Fibroblast of the conjunctiva (primary cell): ENCODE data around the gene TOM1L2.
A peak's percentile ranks its signal among the peaks of the same experiment; 100 is the strongest.
"Not testable (repeated sequence)": the region's sequence is repeated elsewhere in the genome, so short reads cannot be mapped to it uniquely, and the experiment has no call there.

Experiments
- DNase-seq: peaks from one replicate; pipeline ENCODE4 v3.0.0-alpha.2; 2010; ENCODE audit warnings: low read depth

Gene TOM1L2

DNA sequence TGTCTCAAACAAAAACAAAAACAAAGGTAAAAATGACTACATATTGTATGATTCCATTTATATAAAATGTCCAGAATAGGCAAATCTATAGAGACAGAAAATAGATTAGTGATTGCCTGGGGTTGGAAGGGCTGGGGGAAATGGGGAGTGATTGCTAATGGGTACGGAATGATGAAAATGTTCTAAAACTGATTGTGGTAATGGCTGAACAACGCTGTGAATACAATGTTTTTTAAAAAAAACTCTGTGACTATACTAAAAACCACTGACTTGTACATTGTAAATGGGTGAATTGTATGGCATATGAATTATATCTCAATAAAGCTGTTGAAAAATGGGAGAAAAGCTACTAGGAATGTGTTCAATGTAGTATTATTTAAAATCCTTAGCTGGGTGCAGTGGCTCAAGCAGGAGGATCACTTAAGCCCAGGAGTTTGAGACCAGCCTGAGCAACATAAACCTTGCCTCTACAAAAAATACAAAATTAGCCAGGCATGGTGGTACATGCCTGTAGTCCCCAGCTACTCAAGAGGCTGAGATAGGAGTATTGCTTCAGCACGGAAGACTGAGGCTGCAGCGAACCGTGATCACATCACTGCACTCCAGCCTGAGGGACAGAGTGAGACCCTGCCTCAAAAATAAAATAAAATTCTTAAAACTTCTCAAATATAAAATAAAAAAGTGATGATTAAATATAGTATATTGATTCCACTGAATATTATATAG is 47.9 kb downstream of the TOM1L2 start:
- DNase-seq, result no peak

DNA sequence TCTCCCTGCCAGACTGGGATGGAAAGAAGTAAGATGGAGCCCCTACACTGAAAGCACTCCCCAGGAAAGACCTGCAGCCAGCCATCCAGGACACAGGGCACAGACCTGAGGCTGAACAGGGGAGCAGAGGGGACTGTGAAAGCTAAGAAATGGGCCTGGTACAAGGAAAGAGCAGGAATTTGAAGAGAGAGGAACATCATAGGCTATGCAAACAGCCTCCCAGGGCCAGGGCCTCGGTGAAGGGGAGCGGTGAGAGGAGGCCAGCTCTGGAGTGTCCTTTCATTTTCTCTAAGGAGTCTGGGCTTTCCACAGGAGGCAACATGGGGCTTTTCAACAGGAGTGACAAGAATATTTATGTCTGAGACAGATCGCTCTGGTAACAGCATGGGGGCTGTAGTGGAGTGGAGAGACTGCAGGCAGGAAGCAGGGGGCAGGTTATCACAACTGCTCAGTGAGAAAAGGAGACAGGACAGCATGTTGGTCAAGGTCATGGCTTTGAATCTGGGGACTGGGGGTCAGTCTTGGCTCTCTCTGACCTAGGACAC is 50.1 kb downstream of the TOM1L2 start:
- DNase-seq, result no peak

DNA sequence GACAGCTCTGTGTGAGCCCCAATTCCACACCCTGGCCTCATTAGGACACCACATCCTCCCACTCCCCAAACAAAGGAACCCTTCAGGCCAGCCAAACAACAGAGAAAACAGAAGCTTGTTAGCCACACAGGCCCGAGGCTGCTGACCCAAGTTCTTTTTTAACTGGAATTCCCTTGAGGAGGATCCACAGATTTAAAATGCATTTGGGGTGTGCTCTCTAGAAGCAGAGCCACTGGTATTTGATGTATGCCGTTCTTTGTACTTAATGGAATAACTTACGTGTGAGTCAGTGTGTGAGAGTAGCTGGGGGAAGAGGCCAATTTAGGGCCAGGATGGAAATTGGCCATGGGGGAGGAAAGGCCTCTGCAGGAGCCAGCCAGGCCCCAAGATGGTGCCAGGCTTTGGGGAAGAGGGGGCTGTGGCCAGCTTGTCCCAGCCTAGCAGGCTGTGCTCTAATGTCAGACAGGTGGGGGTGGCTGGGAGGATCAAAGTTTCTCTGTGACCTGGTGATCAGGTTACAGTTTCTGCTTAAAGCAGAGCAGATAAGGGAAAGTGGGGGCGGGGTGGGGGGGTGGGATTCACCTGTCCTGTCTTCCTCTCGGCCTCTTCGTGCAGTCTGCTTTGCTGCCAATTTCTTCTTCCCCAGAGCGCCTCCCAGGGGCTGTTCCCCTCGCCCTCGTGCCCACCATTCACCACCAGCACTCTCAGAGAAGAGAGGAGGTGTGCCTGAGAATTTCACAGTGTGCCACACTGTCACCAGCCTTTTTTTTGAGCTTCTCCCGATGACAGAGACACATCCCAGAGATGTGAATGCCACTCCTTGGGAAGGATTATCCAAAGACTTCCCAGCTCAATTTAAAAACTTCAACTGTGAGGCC is 50.8 kb downstream of the TOM1L2 start:
- DNase-seq, result peak; percentile 91

DNA sequence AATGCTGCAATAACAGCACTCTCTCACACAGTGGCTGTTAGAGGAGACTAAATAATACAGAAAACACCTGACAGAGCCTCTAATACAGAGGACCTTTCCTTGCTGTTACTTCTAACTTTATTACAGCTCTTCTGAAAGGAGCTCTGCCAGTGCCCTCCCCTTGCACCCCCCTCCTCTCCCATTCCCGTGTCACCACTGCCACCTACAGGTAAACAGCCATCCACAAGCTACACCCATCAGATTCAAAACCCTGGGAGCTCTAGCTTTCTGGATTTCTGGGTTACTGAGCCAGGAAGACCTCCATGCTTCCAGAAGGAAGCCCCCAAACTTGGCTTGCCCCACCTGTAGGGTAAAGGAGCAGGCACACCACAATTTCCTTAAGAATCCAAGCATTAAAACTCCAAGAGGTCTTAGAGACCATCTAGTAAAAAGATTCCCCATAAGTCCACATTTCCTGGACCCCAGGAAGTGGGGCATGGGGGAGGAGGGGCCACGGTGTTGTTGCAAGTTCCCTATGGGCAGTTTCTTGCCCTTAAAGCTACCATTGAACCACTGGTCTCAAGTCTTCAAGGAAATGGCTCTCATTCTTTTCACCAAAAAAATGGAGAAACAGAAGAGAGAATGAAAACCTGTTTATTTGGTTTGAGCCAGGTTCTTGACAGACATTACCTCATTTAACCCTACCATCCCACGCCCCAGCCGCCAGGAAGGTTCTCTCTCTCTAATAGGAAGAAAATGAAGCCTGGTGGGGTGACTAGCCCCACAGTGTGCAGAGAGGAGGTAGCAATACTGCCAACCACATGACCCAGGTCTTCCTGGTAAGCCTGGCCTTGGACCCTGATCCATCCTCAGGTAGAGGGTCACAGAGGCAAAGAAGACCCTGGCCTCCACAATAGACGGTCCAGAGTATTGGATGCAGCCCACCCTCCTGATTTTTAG is 52.8 kb downstream of the TOM1L2 start:
- peak; percentile 71 for DNase-seq

DNA sequence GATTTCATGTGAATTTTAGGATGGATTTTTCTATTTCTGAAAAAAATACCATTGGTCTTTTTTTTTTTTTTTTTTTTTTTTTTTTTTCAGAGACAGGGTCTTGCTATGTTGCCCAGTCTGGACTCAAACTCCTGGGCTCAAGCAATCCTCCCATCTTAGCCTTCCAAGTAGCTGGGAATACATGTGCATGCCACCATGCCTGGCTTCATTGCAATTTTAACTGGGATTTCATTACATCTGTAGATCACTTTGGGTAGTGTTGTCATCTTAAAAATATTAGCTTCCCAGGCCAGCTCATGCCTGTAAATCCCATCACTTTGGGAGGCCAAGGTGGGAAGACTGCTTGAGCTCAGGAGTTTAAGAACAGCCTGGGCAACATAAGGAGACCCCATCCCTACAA is 54.8 kb downstream of the TOM1L2 start:
- DNase-seq, result no peak

DNA sequence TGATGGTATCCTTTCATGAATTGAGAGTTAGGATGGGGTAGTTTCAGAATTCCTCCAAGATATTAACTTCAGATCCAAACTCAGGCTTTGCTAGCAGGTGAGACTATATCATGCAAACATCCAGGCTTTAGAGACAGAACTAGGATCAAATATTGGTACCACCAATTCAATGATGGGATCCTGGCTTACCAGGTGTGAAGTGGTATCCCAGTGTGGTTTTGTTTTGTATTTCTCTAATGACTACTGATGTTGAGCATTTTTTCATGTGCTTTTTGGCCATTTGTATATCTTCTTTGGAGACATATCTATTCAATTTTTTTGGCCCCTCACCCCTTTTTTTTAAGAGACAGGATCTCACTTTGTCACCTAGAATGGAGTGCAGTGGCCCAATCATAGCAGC is 57.0 kb downstream of the TOM1L2 start:
- no peak for DNase-seq

DNA sequence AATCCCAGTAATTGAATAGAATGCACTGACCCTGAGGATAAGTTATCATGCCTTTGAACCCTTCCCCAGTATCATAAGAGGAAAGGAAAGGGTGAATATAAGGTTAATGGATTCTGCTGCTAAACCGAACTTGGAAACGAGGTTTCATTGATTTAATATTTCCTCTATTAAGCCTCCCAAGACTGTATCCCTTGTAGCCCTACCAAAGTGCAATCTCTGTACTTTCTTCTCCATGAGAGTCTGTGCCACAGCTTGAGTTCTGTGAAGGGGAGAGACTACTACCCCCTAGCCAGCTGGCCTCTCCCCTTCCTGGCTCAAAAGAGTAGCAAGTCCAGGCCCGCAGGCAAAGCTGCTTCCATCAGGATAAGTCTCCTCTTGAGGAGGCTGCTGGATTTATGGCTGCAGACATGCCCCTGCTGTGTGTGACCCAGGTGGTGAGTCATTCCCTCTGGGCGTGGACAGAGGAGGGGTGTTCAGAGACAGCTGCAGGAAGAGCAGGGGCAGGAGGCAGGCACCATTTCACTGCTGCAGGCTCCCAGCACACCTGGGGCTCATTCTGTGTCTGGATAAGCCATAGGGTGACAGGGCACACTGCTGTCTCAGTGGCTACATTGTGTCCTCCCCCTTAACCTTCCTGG is 58.4 kb downstream of the TOM1L2 start:
- peak; percentile 65 for DNase-seq

DNA sequence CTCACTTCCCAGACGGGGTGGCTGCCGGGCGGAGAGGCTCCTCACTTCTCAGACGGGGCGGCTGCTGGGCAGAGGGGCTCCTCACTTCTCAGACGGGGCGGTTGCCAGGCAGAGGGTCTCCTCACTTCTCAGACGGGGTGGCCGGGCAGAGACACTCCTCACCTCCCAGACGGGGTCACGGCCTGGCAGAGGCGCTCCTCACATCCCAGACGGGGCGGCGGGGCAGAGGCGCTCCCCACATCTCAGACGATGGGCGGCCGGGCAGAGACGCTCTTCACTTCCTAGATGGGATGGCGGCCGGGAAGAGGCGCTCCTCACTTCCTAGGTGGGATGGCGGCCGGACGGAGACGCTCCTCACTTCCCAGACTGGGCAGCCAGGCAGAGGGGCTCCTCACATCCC is 59.9 kb downstream of the TOM1L2 start:
- DNase-seq, result not testable (repeated sequence)

DNA sequence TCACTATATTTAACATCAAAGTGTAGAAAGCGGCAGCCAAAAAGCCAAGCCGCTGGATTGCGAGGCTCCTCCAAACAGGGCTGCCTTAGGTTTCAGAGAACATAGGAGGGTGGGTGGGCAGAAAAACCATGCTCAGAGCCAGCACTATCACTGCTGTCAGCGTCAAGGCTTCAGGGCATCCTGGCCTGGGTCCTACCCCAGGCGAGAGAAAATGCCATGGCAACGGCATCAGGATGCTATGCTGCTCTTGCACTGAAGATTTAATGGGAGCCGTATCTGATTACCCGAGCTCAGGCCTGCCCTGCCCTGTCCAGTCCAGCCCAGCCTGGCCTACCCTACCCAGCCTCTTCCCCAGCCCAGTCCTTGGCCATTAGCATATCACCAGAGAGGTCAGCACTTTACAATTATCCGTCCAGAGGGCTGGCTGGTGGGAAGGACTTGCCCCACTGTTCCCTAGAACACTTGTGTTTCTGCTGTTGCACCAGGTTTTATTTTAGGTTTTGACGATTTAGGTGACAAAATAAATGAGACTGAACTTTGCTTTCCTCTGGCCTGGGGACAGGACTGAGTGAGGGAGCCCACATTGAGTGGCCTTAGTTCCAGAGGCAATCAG is 61.1 kb downstream of the TOM1L2 start:
- DNase-seq, result no peak

DNA sequence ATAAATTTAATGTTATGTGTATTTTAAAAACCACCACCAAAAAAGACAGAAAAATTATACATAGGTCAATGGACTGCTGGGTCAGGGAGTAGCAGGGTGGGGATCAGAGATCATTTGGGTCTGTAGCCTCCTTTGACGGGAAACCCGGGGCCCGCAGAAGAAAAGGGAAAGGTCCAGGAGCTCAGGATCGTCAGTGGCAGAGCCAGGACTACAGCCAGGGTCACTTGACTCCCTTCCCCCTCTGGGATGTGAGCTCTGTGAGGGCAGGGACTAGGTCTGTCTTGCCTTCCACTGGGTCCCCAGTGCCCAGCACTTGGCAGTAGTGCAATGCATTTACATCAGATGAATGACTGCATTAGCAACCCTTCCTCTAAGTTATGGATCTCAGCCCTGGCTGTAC is 62.1 kb downstream of the TOM1L2 start:
- DNase-seq, result no peak

DNA sequence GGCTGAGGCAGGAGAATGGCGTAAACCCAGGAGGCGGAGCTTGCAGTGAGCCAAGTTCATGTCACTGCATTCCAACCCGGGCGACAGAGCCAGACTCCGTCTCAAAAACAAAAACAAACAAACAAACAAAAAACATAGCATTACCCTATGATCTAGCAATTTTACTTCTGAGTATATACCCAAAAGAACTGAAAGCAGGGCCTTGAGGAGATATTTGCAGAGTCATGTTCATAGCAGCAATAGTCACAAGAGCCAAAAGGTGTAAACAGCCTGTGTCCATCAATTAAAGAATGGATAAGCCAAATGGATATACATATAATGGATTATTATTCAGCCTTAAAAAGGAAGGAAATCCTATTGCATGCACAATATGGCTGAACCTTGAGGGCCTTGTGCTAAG is 63.1 kb downstream of the TOM1L2 start:
- no peak for DNase-seq

DNA sequence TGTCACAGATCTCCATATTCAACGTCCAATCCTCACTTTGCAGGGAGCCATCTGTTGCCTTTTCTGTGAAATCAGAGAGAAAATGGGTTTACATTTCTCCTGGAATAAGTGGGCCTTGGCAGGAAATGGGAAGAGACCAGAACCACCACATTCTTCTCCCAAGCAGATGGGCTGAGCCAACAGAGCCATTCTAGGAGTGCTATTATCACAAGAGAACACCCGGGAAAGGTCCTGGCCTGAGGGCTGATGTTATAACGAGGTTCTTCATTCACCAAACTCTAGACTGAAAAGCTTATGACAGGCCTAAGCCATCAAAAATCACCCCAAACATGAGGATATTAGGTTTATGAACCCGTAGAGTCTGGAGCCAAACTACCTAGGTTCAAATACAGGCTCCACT is 64.7 kb downstream of the TOM1L2 start:
- no peak for DNase-seq

DNA sequence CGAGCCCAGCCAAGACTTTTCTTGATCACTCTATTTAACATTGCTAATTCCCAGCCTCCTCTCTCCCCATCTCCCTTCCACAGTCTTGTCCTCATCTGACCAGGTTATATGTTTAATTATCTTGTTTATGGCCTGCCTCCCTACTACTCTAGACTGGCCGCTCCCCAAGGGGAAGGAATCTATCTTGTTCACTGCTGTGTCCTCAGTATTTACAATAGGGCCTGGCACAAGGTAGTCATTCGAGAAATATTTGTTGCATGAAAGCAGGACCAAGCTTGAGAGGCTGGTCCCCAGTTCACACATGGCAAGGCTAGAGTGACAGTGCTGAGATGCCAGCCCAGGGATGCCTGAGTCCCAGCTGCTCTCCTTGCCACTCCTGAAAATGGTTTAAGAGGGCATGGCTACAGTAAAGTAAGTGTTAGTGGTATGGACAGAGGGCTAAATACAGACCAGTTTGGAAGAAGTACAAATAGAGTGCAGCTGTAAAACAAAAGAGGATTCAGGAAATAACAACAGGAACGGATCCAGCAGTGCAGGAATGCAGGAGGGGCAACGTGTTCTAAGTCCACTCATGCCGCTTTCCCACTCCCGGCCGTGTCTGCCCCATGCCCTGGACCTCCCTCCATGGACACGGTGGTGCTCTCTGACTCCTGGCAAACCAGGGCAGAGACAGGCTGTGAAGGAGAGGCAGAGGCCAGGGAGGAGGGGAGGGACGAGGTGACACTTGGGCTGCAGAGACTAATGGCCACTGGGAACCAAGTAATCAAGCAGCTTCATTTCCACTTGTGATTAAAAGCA is 65.6 kb downstream of the TOM1L2 start:
- DNase-seq, result no peak

DNA sequence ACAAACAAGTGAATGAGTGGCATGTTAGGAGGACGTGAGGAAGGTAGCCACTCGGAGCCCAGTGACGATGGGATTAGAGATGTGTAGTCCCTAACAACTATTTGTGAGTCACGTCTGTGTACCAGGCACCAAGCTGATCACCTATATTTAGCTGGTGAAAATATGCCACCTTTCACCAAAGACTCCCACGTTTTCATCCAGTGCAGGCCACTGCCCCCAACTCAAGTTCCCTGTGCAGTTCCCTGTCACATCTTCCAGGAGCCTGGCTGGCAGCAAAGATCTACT is 67.2 kb downstream of the TOM1L2 start:
- DNase-seq, result no peak

DNA sequence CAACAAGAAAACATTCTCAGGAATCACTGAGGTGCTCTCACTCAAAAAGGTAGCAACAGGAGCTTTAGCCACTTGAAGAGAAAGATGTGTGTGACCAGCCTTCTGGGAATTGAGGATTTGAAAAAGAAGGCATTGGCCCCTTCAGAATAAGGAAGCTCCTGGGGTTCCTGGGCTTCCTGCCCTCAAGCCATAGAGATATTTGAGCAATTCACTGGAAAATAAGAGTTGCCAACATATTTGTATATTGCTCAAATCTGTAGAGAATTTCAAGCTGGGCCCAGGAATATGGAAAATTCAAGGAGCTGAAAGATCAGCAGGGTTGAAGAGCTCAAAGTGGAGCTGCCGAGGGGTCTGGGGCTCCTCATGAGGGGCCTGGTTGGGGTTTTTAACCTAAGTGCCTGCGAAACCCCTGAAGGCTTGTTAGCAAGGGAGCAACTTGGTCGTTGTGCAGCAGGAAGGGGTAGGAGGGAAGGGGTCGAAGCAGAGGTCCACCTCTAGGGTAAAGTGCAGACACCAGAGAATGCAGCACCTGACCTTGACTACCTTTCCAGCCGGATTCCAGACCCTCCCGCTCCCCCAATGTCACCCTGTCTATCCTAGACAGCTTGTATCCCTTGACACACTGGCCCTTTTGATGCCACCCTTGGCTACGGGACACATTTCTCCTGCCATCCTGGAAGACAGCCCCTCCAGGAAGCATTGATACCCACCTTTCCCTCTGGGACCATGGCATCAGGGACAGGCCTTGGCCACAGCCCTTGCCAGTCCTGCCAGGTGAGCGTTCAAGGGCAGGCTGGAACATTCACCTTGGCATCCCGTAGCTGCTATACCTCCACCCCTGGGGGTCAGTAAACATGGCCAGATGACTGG is 67.8 kb downstream of the TOM1L2 start:
- no peak for DNase-seq

DNA sequence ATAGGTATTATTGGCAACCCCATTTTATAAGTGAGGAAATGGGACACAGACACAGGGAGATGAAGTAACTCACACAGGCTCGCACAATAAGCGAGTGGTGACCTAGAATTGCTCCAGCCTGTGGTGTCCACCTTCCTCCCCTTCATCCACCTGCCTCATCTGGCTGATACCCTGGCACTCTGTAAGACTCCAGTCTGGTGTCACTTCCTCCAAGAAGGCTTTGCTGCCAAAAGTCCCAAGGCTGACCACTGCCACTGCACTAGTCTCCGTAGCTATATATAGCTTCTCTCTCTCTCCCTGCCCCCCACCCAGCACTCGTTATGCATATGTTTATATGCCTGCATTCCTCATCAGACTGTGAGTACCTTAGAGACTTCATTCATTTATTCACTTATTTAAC is 69.3 kb downstream of the TOM1L2 start:
- no peak for DNase-seq

DNA sequence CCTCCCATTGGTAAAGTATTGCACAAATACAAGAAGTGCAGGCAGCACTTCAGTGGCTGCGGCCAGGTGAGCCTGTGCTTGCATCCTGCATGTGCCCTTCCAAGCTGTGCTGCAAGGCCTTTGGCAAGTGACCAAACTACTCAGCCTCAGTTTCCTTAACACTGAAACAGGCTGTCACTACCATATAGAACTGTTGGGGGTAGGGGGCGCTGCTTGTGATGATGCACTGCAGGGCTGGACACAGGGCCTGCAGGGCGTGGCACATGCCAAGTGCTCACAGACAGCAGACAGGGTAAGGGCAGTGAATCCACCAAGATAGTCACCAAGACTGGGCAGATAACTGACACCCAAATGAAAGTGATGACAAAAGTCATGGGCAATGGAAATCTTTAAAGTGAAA is 69.8 kb downstream of the TOM1L2 start:
- no peak for DNase-seq

DNA sequence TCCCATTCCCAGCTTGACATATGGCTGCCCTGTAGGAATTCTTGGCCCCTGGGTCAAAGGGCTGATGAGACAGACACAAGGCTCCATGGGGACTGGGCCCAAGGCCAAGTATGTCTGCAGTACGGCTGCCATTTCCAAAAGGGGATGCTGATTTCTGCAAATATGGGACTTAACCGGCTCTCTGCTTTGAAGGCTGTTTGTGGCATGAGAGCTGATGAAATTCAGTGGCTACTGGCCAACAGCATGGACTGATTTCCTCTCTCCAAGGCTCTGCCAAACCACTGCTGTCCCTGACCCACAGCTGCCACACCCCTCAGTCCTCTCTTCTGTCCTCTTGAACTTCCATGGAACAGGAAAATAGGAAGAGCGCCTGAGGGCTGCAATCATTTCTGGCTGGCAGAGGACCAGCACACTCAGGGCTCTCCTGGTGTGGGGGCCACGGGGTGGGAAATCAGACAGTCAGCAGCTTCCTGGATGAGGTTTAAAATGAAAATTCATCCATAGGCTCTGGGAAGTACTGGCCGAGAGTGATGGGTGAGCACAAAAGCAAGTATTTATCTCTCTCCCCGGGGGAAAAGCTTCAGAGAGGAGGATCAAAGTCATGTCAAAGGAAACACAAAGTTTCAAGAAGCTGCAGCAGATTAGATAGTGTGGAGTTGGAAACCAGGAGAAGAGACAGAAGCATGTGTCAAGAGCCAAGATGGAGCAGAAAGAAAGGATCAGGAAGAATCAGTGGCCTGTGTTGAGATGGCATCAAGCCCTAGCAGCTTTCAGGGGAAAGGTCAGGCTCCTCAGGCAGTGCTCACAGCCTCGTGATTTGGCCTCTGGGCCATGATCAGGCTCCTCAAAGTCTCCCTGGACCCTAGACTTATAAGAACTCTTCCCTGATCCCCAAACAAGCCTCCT is 71.3 kb downstream of the TOM1L2 start:
- peak; percentile 98 for DNase-seq

DNA sequence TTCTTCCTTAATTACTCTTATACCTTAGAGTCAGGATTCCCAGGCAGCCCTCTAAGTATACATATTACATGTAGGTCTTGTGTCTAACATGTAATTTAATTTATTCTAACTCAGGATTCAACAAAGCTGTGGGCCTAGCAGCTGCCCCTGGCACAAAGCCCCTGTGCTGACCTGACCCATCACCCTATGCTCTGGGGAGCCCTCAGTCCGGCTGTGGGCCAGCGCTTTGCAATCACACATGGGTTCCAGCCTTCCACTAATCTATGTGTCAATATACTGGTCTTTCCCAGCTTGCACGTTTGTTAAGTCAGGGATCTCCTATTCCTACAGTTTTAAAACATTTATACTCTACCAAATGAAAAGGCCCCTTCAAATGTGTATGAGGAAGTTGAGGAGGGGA is 72.7 kb downstream of the TOM1L2 start:
- no peak for DNase-seq
